GM12878 (cell line): ENCODE results near the gene RNF175. TPM values are rescaled to one million over a fixed set of nuclear protein-coding genes. Genes with fewer than 3 reads are reported as not detected.

ENCODE experiments used
- ATAC-seq: fragments of 200-7000 bp; cut with Tn5 transposase; 3 replicates; pipeline ENCODE4 v1.9.1; 2020; ENCODE audit warnings: mild to moderate bottlenecking, moderate library complexity
- BruUV-seq: library from RNA; stranded (reverse); fragments of 400-500 nt; replicated peaks from 2 replicates; lab custom pipeline; 2021; lab: Mats Ljungman, UMichigan
- CTCF ChIA-PET: fragments of 300-600 bp; sonication (Branson Sonifier 250); formaldehyde crosslinking; extraction: SDS; loops from one replicate; lab custom pipeline; 2021; ENCODE audit warnings: inconsistent platforms; lab: Yijun Ruan, JAX
- POLR2A ChIA-PET: fragments of 350-600 bp; formaldehyde crosslinking; extraction: SDS; loops from one replicate; lab custom pipeline; 2021; ENCODE audit warnings: inconsistent platforms; lab: Charles Lee
- RAD21 ChIA-PET: fragments of 300-600 bp; sonication (Branson Sonifier 250); formaldehyde crosslinking; loops from one replicate; lab custom pipeline; 2023; ENCODE audit warnings: antibody characterized with exemption; ENCODE audit not compliant: unreplicated experiment; lab: Charles Lee
- SMC1A ChIA-PET: fragments of 300-600 bp; sonication (Branson Sonifier 250); formaldehyde crosslinking; loops from one replicate; lab custom pipeline; 2023; ENCODE audit not compliant: unreplicated experiment, uncharacterized antibody; lab: Charles Lee
- DNase-seq: peaks from one replicate; pipeline ENCODE4 v3.0.0-alpha.2; 2011; ENCODE audit warnings: low read depth, low spot score
- FAIRE-seq: peaks from 3 replicates; lab custom pipeline; 2011; peaks lifted over from hg19 to GRCh38; lab: Jason Lieb, UNC
- H2AFZ ChIP-seq: 2 replicates; pipeline ENCODE4 v1.6.0; 2011; ENCODE audit warnings: low read depth, low read length, control low read depth; ENCODE audit not compliant: control insufficient read depth
- H3K27ac ChIP-seq: 2 replicates; pipeline ENCODE4 v1.5.1; 2011; ENCODE audit warnings: control low read depth; ENCODE audit not compliant: control insufficient read depth, insufficient read depth
- H3K27me3 ChIP-seq, 2 experiments: replicated peaks in 1 of 2; 2 replicates each; pipeline versions ENCODE4 v1.6.0 to v1.6.1; 2011; ENCODE audit warnings: low read length in 1 of 2; ENCODE audit not compliant: control insufficient read depth in 2 of 2, insufficient read depth in 2 of 2
- H3K36me3 ChIP-seq, 2 experiments: 2 replicates each; pipeline ENCODE4 v1.5.1; 2011; ENCODE audit warnings: low read length in 1 of 2; ENCODE audit not compliant: control insufficient read depth in 2 of 2, insufficient read depth in 2 of 2
- H3K4me1 ChIP-seq: 2 replicates; pipeline ENCODE4 v1.6.1; 2011; ENCODE audit warnings: mild to moderate bottlenecking, low read length, moderate library complexity, mixed read lengths; ENCODE audit not compliant: control insufficient read depth, insufficient read depth
- H3K4me2 ChIP-seq: 2 replicates; pipeline ENCODE4 v1.6.0; 2011; ENCODE audit warnings: control low read depth; ENCODE audit not compliant: control insufficient read depth, insufficient read depth
- H3K4me3 ChIP-seq: fragments of 200-600 bp; sonication (generic); 2 replicates; pipeline ENCODE4 v1.5.1; 2016
- H3K79me2 ChIP-seq: 2 replicates; pipeline ENCODE4 v1.6.0; 2011; ENCODE audit warnings: low read length; ENCODE audit not compliant: control insufficient read depth, insufficient read depth
- H3K9ac ChIP-seq: 2 replicates; pipeline ENCODE4 v1.8.0; 2011; ENCODE audit warnings: low read length, control low read depth, mixed read lengths; ENCODE audit not compliant: control insufficient read depth, insufficient read depth
- H3K9me3 ChIP-seq: replicated peaks from 3 replicates; pipeline ENCODE4 v1.5.1; 2011; ENCODE audit warnings: mild to moderate bottlenecking, low read length; ENCODE audit not compliant: control insufficient read depth, insufficient read depth
- H4K20me1 ChIP-seq: 2 replicates; pipeline ENCODE4 v1.6.0; 2011; ENCODE audit not compliant: control insufficient read depth, insufficient read depth
- E2F8 ChIP-seq: fragments of 450-650 bp; IDR thresholded peaks from 2 replicates; pipeline ENCODE4 v1.6.1; 2018; ENCODE audit warnings: mild to moderate bottlenecking, low read depth, moderate library complexity; ENCODE audit not compliant: partially characterized antibody
- JUND ChIP-seq: IDR thresholded peaks from 2 replicates; pipeline ENCODE4 v1.6.1; 2012; ENCODE audit warnings: low read depth, mild to moderate bottlenecking, low read length, improper control_type of control experiment, moderate library complexity
- MLLT1 ChIP-seq: fragments of 450-650 bp; IDR thresholded peaks from 2 replicates; pipeline ENCODE4 v1.6.1; 2016; ENCODE audit warnings: mild to moderate bottlenecking
- PKNOX1 ChIP-seq: fragments of 450-650 bp; IDR thresholded peaks from 2 replicates; pipeline ENCODE4 v1.6.1; 2016; ENCODE audit warnings: mild to moderate bottlenecking
- RELA ChIP-seq: fragments of 450-650 bp; IDR thresholded peaks from 2 replicates; pipeline ENCODE4 v1.8.0; 2014; ENCODE audit warnings: borderline replicate concordance; ENCODE audit not compliant: partially characterized antibody
- STAT3 ChIP-seq: IDR thresholded peaks from 2 replicates; pipeline ENCODE4 v1.6.1; 2011; ENCODE audit warnings: low read depth, low read length, improper control_type of control experiment
- SUPT20H ChIP-seq: IDR thresholded peaks from 2 replicates; pipeline ENCODE4 v1.6.1; 2011; ENCODE audit warnings: low read depth, mild to moderate bottlenecking, low read length, moderate library complexity, borderline replicate concordance; ENCODE audit not compliant: control insufficient read depth
- WGBS: methylation state at CpG from one replicate; pipeline ENCODE4 v1.1.6; 2016; ENCODE audit warnings: low lambda C conversion rate; ENCODE audit not compliant: insufficient replicate concordance, insufficient coverage; ENCODE audit errors: missing lambda C conversion rate; 5-methylcytosine and 5-hydroxymethylcytosine counted together
- in situ Hi-C: fragments of 300-500 bp; cut with MboI; formaldehyde crosslinking; loops from 9 replicates; pipeline ENCODE4 v1.14.3; 2018; ENCODE audit warnings: mixed read lengths
- intact Hi-C: fragments of 100-400 bp; cut with micrococcal nuclease; formaldehyde crosslinking; loops from one replicate; pipeline ENCODE4 v1.14.2; 2022; ENCODE audit not compliant: unreplicated experiment
- polyA plus RNA-seq, 11 experiments: library from polyadenylated mRNA; depleted of rRNA in 4 of 11; unstranded in 6 of 11; stranded (reverse) in 5 of 11; fragments of >200 nt; fragmentation: Nextera tagmentation in 4 of 11; fragmentation: Illumina TruSeq in 1 of 11; extraction: Ambion mirVana in 4 of 11; extraction: Trizol in 1 of 11; gene quantifications; 1 replicate in 1 of 11; 2 replicates in 10 of 11; pipeline versions ENCODE4 v1.2.1 to v1.2.3, GENCODE V29; 2011 to 2016; ENCODE audit warnings: inconsistent platforms in 2 of 11, missing spikeins in 2 of 11, low read depth in 1 of 11
- total RNA-seq, 4 experiments: library from RNA; depleted of rRNA in 3 of 4; stranded (reverse); fragments of >200 nt in 3 of 4; fragmentation: Illumina TruSeq in 1 of 4; extraction: Trizol in 1 of 4; gene quantifications; 2 replicates each; pipeline versions ENCODE4 v1.2.1 to v1.2.3, GENCODE V29; 2013 to 2021

Gene RNF175
- total and polyA plus RNA-seq, 10 of the 15 experiments (the other 5 are each of a cell fraction or from before 2014, with no cell fraction given), result not detected

- Histone ChIP-seq H3K36me3 (no peaks in the 10 kb centered on the region), H4K20me1 (no peaks in the 10 kb centered on the region), H3K4me1 (no peaks in the 10 kb centered on the region), H3K9ac (no peak overlapping the region), H2AFZ (no peak overlapping the region), H3K9me3 (no peaks in the 10 kb centered on the region; the same call in 2 of the 3 replicates), H3K4me3 (no peak overlapping the region), H3K27ac (no peak overlapping the region), H3K4me2 (no peak overlapping the region), H3K27me3 (peaks cover 4 to 10% of the 10 kb centered on the region in 2 experiments), H3K79me2 (no peaks in the 10 kb centered on the region)
- intact Hi-C loops, result no loop called here
- ChIA-PET SMC1A (no interaction called here), CTCF (interaction anchor here (1.1 kb wide), 1 partner anchor 9 kb away, joined by 3 read pairs; no protein-coding TSS in a partner anchor), POLR2A (no interaction called here), RAD21 (no interaction called here)
- FAIRE-seq (no peak), ATAC-seq (no peak), DNase-seq (no peak)
- in situ Hi-C loops, result no loop called here
- WGBS, result 30% methylated on average over 15 of the region's 15 CpGs
- TF ChIP-seq RELA, result no peak
- TF ChIP-seq MLLT1, result no peak
- TF ChIP-seq JUND, result no peak
- TF ChIP-seq E2F8, result no peak
- no peak for TF ChIP-seq STAT3
- no peak for TF ChIP-seq PKNOX1
- TF ChIP-seq SUPT20H, result no peak
- no TSS peak for BruUV-seq
Observed at GRCh38 chr4:153758688-153759406, 977 bp downstream of the RNF175 start.
